ENCODE data around the gene CNDP1.

DNA sequence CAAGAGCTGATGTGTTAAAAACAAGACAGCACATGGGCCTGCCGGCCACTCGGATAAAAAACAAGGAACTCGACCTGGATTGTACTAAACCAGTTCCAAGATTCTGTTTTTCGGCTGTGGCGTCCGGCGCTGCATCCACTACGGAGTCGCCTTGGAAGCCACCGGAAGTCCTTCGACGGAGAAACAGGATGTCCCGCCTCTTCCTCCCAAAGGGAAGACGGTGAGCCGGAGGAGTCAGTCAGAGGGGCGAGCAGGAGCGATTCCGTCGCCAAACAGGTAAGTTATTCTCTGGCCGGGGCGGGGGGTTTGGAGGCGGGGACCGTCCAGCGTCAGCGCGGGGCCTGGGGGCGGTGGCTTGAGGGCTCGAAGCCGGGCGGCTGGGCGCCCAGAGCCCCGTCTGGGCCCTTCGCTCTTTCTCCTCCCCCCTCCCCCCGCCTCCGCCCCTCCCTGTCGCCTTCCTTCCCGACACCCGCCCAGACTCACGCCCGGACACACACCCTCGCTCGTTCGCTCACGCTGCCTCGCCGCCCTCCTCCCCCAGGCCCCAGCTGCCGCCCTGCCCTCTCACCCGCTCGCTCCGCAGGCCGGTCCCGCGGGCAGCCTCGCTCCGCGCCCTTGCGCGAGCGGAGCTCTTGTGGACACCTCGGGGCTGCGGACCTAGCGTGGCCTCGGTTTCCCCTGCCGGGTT lies 63.5 kb downstream of the CNDP1 start, which contains the start of gene ZNF407:
- TF ChIP-seq, protein P1, sequence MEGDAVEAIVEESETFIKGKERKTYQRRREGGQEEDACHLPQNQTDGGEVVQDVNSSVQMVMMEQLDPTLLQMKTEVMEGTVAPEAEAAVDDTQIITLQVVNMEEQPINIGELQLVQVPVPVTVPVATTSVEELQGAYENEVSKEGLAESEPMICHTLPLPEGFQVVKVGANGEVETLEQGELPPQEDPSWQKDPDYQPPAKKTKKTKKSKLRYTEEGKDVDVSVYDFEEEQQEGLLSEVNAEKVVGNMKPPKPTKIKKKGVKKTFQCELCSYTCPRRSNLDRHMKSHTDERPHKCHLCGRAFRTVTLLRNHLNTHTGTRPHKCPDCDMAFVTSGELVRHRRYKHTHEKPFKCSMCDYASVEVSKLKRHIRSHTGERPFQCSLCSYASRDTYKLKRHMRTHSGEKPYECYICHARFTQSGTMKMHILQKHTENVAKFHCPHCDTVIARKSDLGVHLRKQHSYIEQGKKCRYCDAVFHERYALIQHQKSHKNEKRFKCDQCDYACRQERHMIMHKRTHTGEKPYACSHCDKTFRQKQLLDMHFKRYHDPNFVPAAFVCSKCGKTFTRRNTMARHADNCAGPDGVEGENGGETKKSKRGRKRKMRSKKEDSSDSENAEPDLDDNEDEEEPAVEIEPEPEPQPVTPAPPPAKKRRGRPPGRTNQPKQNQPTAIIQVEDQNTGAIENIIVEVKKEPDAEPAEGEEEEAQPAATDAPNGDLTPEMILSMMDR (IDR thresholded peaks at IDR 0.05): no peak
- peak in 1 of 2 donors; percentile 3 for TF ChIP-seq POLR2A (IDR thresholded peaks at IDR 0.05)

Measured in lower leg skin (tissue), 3 donors.